Mesothelial cell of epicardium (in vitro differentiated cells): ENCODE results near the gene MAGI1. TPM values are rescaled to one million over a fixed set of nuclear protein-coding genes. Genes with fewer than 3 reads are reported as not detected.

Experiments
- DNase-seq, 2 experiments: peaks; one replicate each; pipeline ENCODE4 v3.0.0; 2021; ENCODE audit warnings: low spot score in 2 of 2; ENCODE audit not compliant: unreplicated experiment in 2 of 2
- H3K27ac Mint-ChIP-seq: 2 replicates; pipeline ENCODE4 v1.8.0; 2021; ENCODE audit warnings: mixed read lengths
- H3K27me3 Mint-ChIP-seq: 2 replicates; pipeline ENCODE4 v1.8.0; 2021; ENCODE audit warnings: low read depth, mixed read lengths
- H3K36me3 Mint-ChIP-seq: 2 replicates; pipeline ENCODE4 v1.8.0; 2021; ENCODE audit warnings: mixed read lengths
- H3K4me1 Mint-ChIP-seq: 2 replicates; pipeline ENCODE4 v1.8.0; 2021; ENCODE audit warnings: mixed read lengths
- H3K4me3 Mint-ChIP-seq: 2 replicates; pipeline ENCODE4 v1.8.0; 2021; ENCODE audit warnings: mild to moderate bottlenecking, moderate library complexity, mixed read lengths
- H3K9me3 Mint-ChIP-seq: 2 replicates; pipeline ENCODE4 v1.8.0; 2021; ENCODE audit warnings: mixed read lengths
- CTCF ChIP-seq: fragments of 200-600 bp; sonication (generic); IDR thresholded peaks from one replicate; pipeline ENCODE4 v1.5.0; 2021; ENCODE audit warnings: antibody characterized with exemption; ENCODE audit not compliant: unreplicated experiment
- total RNA-seq: library from RNA; stranded (reverse); gene quantifications from 3 replicates; pipeline ENCODE4 v1.2.1, GENCODE V29; 2021

MAGI1 gene
- total RNA-seq, 1 donor from 2014 or later = 65.6 TPM

- no peaks in the 10 kb centered on the region for H3K9me3 Mint-ChIP-seq
- peaks cover 30% of the 10 kb centered on the region for H3K4me1 Mint-ChIP-seq
- peaks cover 3% of the 10 kb centered on the region for H3K36me3 Mint-ChIP-seq
- peak overlapping the region; percentile 95 for H3K4me3 Mint-ChIP-seq
- H3K27ac Mint-ChIP-seq = peak overlapping the region; percentile 99
- TF ChIP-seq CTCF = no peak
- no peaks in the 10 kb centered on the region for H3K27me3 Mint-ChIP-seq
- DNase-seq = no peak
Observed at GRCh38 chr3:66038384-66038725, 363 bp downstream of the MAGI1 start.

- DNase-seq = peak in 1 of 2 experiments; percentile 67
- Mint-ChIP-seq H3K9me3 (no peaks in the 10 kb centered on the region), H3K4me1 (peaks cover 33% of the 10 kb centered on the region), H3K27me3 (no peaks in the 10 kb centered on the region), H3K27ac (peak overlapping the region; percentile 99), H3K36me3 (peaks cover 3% of the 10 kb centered on the region), H3K4me3 (peak overlapping the region; percentile 95)
- TF ChIP-seq CTCF = no peak
Observed at GRCh38 chr3:66037986-66038369, 740 bp downstream of the MAGI1 start.

- Mint-ChIP-seq H3K27me3 (no peaks in the 10 kb centered on the region), H3K4me1 (peaks cover 33% of the 10 kb centered on the region), H3K36me3 (peaks cover 3% of the 10 kb centered on the region), H3K4me3 (peak overlapping the region; percentile 95), H3K27ac (peak overlapping the region; percentile 99), H3K9me3 (no peaks in the 10 kb centered on the region)
- DNase-seq = peak in 1 of 2 experiments; percentile 56
- no peak for TF ChIP-seq CTCF
Observed at GRCh38 chr3:66037330-66037985, 1.3 kb downstream of the MAGI1 start.

GRCh38 chr3:66036586-66037148, 2.1 kb downstream of the MAGI1 start:
- TF ChIP-seq CTCF = no peak
- H3K27me3 Mint-ChIP-seq = no peaks in the 10 kb centered on the region
- DNase-seq = no peak
- H3K36me3 Mint-ChIP-seq = peaks cover 3% of the 10 kb centered on the region
- peaks cover 33% of the 10 kb centered on the region for H3K4me1 Mint-ChIP-seq
- peak overlapping the region; percentile 99 for H3K27ac Mint-ChIP-seq
- H3K4me3 Mint-ChIP-seq = peak overlapping the region; percentile 95
- H3K9me3 Mint-ChIP-seq = no peaks in the 10 kb centered on the region

GRCh38 chr3:66035763-66036477, 2.8 kb downstream of the MAGI1 start:
- no peak for DNase-seq
- Mint-ChIP-seq H3K27me3 (no peaks in the 10 kb centered on the region), H3K27ac (peak overlapping the region; percentile 99), H3K36me3 (peaks cover 3% of the 10 kb centered on the region), H3K4me1 (peaks cover 33% of the 10 kb centered on the region), H3K4me3 (peak overlapping the region; percentile 95), H3K9me3 (no peaks in the 10 kb centered on the region)
- no peak for TF ChIP-seq CTCF
